Bronchial epithelial cell (primary cell): ENCODE results near the gene CORO2B. TPM values are rescaled to one million over a fixed set of nuclear protein-coding genes. Genes with fewer than 3 reads are reported as not detected.

ENCODE experiments used
- DNase-seq: peaks from one replicate; pipeline ENCODE4 v3.0.0-alpha.2; 2010; ENCODE audit warnings: low read depth
- FAIRE-seq: peaks from 2 replicates; lab custom pipeline; 2011; peaks lifted over from hg19 to GRCh38; lab: Jason Lieb, UNC
- H3K27me3 ChIP-seq: 2 replicates; pipeline ENCODE4 v1.5.1; 2011; ENCODE audit warnings: low read length; ENCODE audit not compliant: control insufficient read depth, insufficient read depth
- H3K36me3 ChIP-seq: 2 replicates; pipeline ENCODE4 v1.5.1; 2011; ENCODE audit warnings: low read length; ENCODE audit not compliant: control insufficient read depth, insufficient read depth
- H3K4me3 ChIP-seq: 2 replicates; pipeline ENCODE4 v1.5.1; 2011; ENCODE audit warnings: mild to moderate bottlenecking, low read depth, low read length, control low read depth
- total RNA-seq: library from RNA; depleted of rRNA; stranded (reverse); fragments of >200 nt; gene quantifications from 2 replicates; pipeline ENCODE4 v1.2.1, GENCODE V29; 2014
- TF ChIP-seq, protein P1 (sequence below): IDR thresholded peaks from 2 replicates; pipeline ENCODE4 v1.5.1; 2011; ENCODE audit warnings: mild to moderate bottlenecking, moderate library complexity, low read length, control low read depth, inconsistent platforms; ENCODE audit not compliant: insufficient read depth, severe bottlenecking

Gene CORO2B
- total RNA-seq, 1 donor from 2014 or later: under 0.01 TPM

DNA sequence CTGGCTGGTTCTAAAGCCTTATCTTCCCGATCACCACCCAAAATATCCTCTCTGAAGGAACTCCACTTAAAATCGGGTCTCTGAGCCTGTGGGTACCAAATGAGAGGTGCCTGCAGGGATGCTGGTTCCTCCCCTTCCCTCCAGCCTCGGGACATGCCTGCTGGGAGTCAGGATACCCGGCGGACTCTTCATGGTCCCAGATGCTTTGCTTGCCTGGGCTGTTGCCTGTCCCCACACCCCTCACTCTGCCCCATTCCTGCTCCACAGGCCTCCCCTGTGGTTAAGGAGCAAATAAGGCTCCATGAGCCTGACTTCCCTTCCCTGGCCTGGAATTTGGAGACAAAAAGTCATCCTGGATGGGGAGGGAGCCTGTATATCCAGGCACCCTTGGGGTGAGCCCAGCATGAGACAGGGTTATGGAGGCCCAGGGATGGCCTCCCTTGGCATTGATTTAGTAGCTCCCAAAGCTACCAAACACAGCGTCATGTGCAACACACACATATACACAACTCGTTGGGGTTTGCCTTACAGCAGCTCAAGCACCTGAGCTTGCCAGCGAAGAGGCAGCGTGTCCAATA is 12.3 kb upstream of the CORO2B start:
- TF ChIP-seq, protein P1, sequence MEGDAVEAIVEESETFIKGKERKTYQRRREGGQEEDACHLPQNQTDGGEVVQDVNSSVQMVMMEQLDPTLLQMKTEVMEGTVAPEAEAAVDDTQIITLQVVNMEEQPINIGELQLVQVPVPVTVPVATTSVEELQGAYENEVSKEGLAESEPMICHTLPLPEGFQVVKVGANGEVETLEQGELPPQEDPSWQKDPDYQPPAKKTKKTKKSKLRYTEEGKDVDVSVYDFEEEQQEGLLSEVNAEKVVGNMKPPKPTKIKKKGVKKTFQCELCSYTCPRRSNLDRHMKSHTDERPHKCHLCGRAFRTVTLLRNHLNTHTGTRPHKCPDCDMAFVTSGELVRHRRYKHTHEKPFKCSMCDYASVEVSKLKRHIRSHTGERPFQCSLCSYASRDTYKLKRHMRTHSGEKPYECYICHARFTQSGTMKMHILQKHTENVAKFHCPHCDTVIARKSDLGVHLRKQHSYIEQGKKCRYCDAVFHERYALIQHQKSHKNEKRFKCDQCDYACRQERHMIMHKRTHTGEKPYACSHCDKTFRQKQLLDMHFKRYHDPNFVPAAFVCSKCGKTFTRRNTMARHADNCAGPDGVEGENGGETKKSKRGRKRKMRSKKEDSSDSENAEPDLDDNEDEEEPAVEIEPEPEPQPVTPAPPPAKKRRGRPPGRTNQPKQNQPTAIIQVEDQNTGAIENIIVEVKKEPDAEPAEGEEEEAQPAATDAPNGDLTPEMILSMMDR: no peak
- FAIRE-seq (no peak), DNase-seq (no peak)
- H3K4me3 ChIP-seq: no peak overlapping the region
- no peaks in the 10 kb centered on the region for H3K36me3 ChIP-seq
- H3K27me3 ChIP-seq: no peaks in the 10 kb centered on the region

DNA sequence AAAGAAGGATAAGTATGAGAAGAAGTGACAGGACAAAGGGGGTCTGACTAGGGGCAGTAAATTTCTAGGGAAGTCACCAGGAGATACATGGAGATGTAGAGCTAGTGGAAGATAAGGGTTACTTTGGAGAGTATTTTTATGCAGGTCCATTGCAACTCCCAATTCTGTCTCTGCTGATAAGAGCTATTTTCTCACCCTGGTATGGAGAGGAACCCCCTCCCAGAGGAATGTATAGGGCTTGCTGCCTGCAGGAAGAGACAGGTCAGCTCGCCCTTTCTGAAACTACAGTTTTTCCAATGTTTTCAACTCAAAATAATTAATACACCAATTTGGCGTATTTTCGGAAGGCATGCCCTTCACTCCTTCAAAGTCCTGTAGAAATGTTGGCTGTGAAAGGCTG is 11.4 kb upstream of the CORO2B start:
- Histone ChIP-seq H3K27me3 (peaks cover 3% of the 10 kb centered on the region), H3K4me3 (no peak overlapping the region), H3K36me3 (no peaks in the 10 kb centered on the region)
- FAIRE-seq (no peak), DNase-seq (no peak)
- TF ChIP-seq, protein P1: no peak

DNA sequence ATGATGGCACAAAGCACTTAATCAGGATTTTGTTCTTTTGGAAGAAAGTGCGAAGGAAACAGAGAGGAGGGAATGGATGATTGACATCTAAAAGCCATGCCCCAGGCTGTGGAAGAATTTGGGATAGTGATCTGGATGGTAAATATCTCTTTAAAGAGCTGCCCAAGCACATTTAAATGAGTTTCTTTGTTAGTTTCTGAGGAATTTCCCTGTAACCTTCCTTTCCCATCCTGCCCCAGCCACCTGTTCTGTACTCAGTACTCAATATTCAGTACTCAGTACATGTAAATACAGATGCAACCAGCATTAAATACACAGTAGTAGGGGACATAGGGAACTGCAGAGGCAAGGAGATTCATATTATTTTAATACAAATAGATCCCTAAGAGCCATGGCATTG is 7.8 kb upstream of the CORO2B start:
- H3K4me3 ChIP-seq: no peak overlapping the region
- DNase-seq: no peak
- peaks cover 8% of the 10 kb centered on the region for H3K27me3 ChIP-seq
- no peaks in the 10 kb centered on the region for H3K36me3 ChIP-seq
- FAIRE-seq: no peak
- TF ChIP-seq, protein P1: no peak

DNA sequence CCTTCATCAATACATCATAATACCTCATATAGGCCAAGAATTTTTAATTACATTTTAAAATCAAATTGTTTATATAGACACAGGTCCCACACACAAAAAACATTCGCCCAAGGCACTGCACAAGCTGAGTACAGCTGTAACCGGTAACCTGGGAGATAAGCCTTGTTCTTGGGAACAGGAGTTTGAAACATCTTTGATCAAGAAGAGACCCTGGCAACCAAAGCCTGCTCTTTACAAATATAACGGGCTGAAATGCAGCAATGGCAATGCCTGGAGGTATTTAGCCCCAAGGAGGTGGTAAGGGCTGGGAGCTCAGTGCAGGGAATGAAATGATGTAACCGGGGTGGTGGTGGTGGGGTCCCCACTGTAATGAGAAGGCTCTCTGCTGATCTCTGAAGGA is 7.2 kb upstream of the CORO2B start:
- DNase-seq: no peak
- no peak for FAIRE-seq
- H3K4me3 ChIP-seq: no peak overlapping the region
- TF ChIP-seq, protein P1: no peak
- H3K27me3 ChIP-seq: peaks cover 12% of the 10 kb centered on the region
- H3K36me3 ChIP-seq: no peaks in the 10 kb centered on the region

DNA sequence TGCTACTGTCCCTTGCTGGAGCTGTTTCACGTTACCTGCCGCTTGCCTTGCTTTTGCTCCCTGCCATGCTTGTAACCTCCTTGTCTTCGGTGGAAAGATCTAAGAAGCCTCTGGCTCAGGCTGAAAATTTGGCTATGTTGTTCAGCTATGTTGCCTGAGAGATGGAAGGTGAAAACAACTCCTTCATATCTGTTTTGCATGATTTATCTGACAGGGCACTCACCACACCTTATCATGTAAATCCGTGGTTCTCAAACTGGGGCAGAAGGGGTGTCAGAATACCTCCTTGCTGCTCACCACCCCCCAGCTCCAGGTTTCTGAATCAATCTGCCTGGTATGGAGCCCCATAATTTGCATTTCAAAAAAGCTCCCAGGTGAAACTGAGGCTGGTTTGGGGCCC is 6.5 kb upstream of the CORO2B start:
- H3K36me3 ChIP-seq: no peaks in the 10 kb centered on the region
- no peak overlapping the region for H3K4me3 ChIP-seq
- TF ChIP-seq, protein P1: no peak
- no peak for FAIRE-seq
- H3K27me3 ChIP-seq: peaks cover 16% of the 10 kb centered on the region
- no peak for DNase-seq

DNA sequence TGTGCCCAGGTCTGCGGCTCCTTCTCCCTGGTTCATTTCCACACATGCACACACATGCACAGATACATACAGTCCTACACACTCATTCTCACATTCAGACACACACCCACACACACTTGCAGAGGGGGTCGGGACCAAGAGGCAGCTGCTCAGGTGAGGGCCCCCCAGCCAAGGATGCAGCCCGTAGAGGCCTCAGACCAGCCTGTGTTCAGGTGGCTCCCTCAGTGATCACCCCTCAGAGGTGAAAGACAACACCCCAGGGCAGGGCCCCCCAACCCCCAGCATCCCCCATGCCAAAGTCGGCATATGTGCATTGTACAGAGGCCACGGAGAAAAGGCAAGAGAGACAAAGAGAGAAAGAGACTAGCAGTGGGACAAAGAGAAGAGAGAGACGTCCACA is 5.9 kb upstream of the CORO2B start:
- no peak for DNase-seq
- Histone ChIP-seq H3K27me3 (peaks cover 16% of the 10 kb centered on the region), H3K36me3 (no peaks in the 10 kb centered on the region), H3K4me3 (no peak overlapping the region)
- FAIRE-seq: no peak
- TF ChIP-seq, protein P1: no peak
